Dermis microvascular lymphatic vessel endothelial cell (primary cell): ENCODE measurements around the gene SPINK6. TPM values are rescaled to one million over a fixed set of nuclear protein-coding genes. Genes with fewer than 3 reads are reported as not detected.
A peak's percentile ranks its signal among the peaks of the same experiment; 100 is the strongest.

Experiments
- DNase-seq, 2 donors: peaks; one replicate each; pipeline versions ENCODE4 v3.0.0 to v3.0.0-alpha.2; 2010; ENCODE audit warnings: low read depth in 2 of 2
- total RNA-seq: library from RNA; depleted of rRNA; stranded (reverse); fragments of >200 nt; gene quantifications from 2 replicates; pipeline ENCODE4 v1.2.1, GENCODE V29; 2014

SPINK6 gene
- total RNA-seq: not detected in 2 replicates

- DNase-seq: no peak
Measured at GRCh38 chr5:148202531-148203203, at the start of gene SPINK6. TSS of gene SPINK6 (plus strand) at chr5:148203042. CDS start at chr5:148203097, 55 bp downstream.

- no peak for DNase-seq
Measured at GRCh38 chr5:148156609-148157008, 46.2 kb upstream of the SPINK6 start.

GRCh38 chr5:148162038-148162437 lies 40.8 kb upstream of the SPINK6 start:
- no peak for DNase-seq

- DNase-seq: no peak
Measured at GRCh38 chr5:148163345-148163744, 39.5 kb upstream of the SPINK6 start.

GRCh38 chr5:148166550-148167283 lies 36.1 kb upstream of the SPINK6 start:
- DNase-seq: no peak

GRCh38 chr5:148168246-148168645 lies 34.6 kb upstream of the SPINK6 start, which contains the start of gene SPINK14:
TSS of gene SPINK14 (plus strand) at chr5:148168546. CDS start at chr5:148169733, 1,187 bp downstream.
- no peak for DNase-seq

GRCh38 chr5:148172377-148172776 lies 30.5 kb upstream of the SPINK6 start:
- no peak for DNase-seq

- no peak for DNase-seq
Measured at GRCh38 chr5:148176480-148176879, 26.4 kb upstream of the SPINK6 start.

- DNase-seq: no peak
Measured at GRCh38 chr5:148177207-148177606, 25.6 kb upstream of the SPINK6 start.

GRCh38 chr5:148179234-148179824 lies 23.5 kb upstream of the SPINK6 start:
- DNase-seq: peak; percentile 71 to 81

- DNase-seq: peak in 1 of 2 donors; percentile 82
Measured at GRCh38 chr5:148186248-148187003, 16.4 kb upstream of the SPINK6 start.

- no peak for DNase-seq
Measured at GRCh38 chr5:148191010-148191409, 11.8 kb upstream of the SPINK6 start.

GRCh38 chr5:148193202-148193601 lies 9.6 kb upstream of the SPINK6 start:
- no peak for DNase-seq

- DNase-seq: no peak
Measured at GRCh38 chr5:148201151-148201550, 1.7 kb upstream of the SPINK6 start.

- no peak for DNase-seq
Measured at GRCh38 chr5:148205044-148205806, 2.4 kb downstream of the SPINK6 start.

GRCh38 chr5:148205865-148206264 lies 3.0 kb downstream of the SPINK6 start:
- no peak for DNase-seq

- no peak for DNase-seq
Measured at GRCh38 chr5:148206620-148207019, 3.8 kb downstream of the SPINK6 start.

- no peak for DNase-seq
Measured at GRCh38 chr5:148208226-148208625, 5.4 kb downstream of the SPINK6 start.

- no peak for DNase-seq
Measured at GRCh38 chr5:148209151-148209770, 6.4 kb downstream of the SPINK6 start.

GRCh38 chr5:148214665-148215185 lies 11.9 kb downstream of the SPINK6 start:
- no peak for DNase-seq
